Endothelial cell of umbilical vein (primary cell): Measurements from ENCODE around the gene CNTF.

Source experiments
- GATA2 ChIP-seq: IDR thresholded peaks from 2 replicates; pipeline ENCODE4 v1.7.0; 2011; ENCODE audit warnings: low read depth, mild to moderate bottlenecking, moderate library complexity, mixed read lengths, low read length; ENCODE audit not compliant: insufficient read length, insufficient read depth
- MYC ChIP-seq: IDR thresholded peaks from one replicate; pipeline ENCODE4 v1.6.1; 2011; ENCODE audit warnings: mild to moderate bottlenecking, low read depth, low read length
- POLR2A ChIP-seq: IDR thresholded peaks from 2 replicates; pipeline ENCODE4 v1.6.1; 2012; ENCODE audit warnings: low read depth, mild to moderate bottlenecking, control low read depth, low read length
- POLR2AphosphoS5 ChIP-seq: IDR thresholded peaks from 2 replicates; pipeline ENCODE4 v1.6.1; 2012; ENCODE audit warnings: low read depth, mild to moderate bottlenecking, control low read depth, low read length, moderate library complexity; ENCODE audit not compliant: insufficient read depth
- TF ChIP-seq, protein P1 (sequence below), 2 donors: IDR thresholded peaks; 1 replicate in 1 of 2; 2 replicates in 1 of 2; pipeline ENCODE4 v1.5.1; 2011; ENCODE audit warnings: low read length in 2 of 2, mild to moderate bottlenecking in 2 of 2, moderate library complexity in 2 of 2, control low read depth in 1 of 2, inconsistent platforms in 1 of 2, low read depth in 1 of 2; ENCODE audit not compliant: insufficient read depth in 1 of 2; ENCODE audit errors: extremely low read depth in 1 of 2
- TF ChIP-seq, protein P2 (sequence below): IDR thresholded peaks from 2 replicates; pipeline ENCODE4 v1.6.1; 2011; ENCODE audit not compliant: insufficient read depth, insufficient read length

DNA sequence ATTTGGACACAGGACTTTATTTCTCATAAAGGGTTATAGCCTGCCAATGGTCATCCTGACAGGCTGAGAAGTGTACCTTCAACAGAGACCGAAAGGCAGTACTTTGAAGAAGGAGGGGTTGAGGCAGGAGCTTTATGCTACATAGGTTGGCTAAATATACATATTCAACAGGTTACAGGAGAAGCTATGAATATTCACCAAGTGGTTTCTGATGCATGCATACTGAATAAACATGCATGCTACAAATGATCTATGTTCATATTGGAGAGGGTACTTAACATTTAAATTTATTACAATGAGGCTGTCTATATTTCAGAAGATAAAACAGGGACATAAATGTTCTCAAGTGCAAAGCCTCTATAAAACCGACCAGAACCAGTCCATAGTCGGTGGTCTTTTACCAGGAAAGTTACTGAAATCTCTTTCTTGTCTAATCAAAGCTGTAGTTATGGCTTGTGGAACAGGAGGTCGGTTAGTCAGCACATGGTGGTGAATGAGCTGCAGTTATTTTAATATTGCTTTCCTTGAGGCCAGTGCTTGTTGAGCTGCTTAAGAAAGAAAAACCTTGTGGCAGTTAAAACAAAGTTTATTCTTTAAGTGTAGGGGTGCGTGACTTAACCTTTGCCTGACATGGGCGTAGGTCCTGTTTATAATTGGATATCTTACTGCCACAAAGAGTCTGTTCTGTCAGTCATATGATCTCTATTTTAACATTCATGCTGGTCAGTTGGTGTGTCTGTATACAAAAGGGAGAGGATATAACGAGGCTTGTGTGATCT, 19.5 kb downstream of the CNTF start:
- TF ChIP-seq, protein P1, sequence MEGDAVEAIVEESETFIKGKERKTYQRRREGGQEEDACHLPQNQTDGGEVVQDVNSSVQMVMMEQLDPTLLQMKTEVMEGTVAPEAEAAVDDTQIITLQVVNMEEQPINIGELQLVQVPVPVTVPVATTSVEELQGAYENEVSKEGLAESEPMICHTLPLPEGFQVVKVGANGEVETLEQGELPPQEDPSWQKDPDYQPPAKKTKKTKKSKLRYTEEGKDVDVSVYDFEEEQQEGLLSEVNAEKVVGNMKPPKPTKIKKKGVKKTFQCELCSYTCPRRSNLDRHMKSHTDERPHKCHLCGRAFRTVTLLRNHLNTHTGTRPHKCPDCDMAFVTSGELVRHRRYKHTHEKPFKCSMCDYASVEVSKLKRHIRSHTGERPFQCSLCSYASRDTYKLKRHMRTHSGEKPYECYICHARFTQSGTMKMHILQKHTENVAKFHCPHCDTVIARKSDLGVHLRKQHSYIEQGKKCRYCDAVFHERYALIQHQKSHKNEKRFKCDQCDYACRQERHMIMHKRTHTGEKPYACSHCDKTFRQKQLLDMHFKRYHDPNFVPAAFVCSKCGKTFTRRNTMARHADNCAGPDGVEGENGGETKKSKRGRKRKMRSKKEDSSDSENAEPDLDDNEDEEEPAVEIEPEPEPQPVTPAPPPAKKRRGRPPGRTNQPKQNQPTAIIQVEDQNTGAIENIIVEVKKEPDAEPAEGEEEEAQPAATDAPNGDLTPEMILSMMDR (IDR thresholded peaks at IDR 0.05; ENCODE audit: extremely low read depth in 1 of 2, insufficient read depth in 1 of 2, low read depth in 1 of 2, low read length in 2 of 2): no peak
- TF ChIP-seq GATA2 (no peak), MYC (no peak), POLR2A (no peak), POLR2AphosphoS5 (no peak)
- TF ChIP-seq, protein P2, sequence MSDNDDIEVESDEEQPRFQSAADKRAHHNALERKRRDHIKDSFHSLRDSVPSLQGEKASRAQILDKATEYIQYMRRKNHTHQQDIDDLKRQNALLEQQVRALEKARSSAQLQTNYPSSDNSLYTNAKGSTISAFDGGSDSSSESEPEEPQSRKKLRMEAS: no peak
